NCI-H526 (cell line): ENCODE results near the gene SLC4A11.

Experiments used
- DNase-seq, 2 experiments: peaks; one replicate each; lab custom pipeline; 2025; lab: John Stamatoyannopoulos, UW

The SLC4A11 gene

DNA sequence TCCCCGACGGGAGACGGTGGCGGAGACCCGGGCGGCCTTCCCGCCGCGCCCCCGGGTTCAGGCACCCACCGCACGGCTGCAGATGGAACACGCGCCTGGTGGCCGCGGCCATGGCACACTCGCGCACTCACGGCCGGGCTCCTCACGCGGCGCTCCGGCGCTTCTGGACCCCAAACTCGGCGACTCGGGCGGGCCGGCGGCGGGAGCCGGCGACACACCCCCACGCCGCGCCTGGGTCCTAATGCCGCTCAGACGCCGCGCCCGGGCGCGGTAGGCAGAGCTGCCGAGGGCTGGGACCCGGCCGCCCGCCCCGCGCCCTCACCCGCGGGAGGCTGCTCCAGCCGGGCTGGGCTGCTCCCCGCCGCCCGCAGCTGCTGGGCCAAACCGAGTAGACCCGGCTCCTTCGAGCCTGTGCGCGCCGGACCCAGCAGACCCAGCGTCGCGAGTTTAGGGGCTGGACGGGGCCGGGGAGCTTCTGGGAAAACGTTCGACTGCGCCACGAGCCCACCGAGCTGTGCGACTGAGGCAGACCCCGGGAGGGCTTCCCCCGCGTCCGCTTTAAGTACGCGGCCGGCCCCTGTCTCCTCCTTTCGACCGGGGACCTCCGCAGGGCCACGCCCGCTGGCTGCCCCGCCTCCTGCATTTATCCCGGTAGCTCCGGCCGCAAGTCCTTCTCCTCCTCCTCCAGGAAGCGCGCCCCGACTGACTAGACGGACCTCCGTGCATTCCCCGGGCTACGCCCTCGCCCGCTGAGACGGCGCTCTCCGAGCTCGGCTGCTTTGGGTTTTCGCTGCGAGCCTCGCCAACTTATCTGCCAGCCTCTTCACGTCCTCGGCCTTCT lies at the start of gene SLC4A11:
SLC4A11 (minus strand) TSS at position 165 of the 841 bp plus-strand sequence; CDS start at position 112, 53 bp downstream.
- peak in 1 of 2 experiments; percentile 79 for DNase-seq

DNA sequence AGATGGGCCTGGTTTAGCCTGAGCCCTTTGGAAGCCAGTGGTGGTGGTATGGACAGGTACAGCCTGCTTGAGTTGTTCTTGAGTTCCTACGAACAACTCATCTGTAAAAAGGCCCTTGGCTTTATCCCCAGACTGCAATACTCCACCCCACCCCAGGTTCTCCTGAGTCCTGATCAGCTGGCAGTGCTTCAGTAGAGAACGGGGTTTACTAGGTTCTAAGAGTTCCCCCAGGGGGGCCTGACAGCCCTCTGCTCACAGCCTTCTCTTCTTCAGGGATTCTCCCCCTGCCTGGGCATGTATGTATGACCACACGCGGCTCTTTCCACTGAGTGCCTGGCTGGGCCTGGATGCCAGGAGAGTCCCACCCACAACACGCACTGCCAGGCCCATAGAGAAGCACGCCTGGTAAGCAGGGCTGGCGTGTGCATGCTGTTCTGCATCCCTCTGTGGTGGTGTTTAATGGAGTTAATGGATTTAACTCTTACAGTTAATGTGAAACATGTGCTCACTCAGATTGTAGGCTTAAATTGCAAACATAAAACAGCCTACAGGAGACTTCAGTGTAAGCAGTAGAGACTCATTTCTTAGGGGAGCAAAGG lies 44.3 kb upstream of the SLC4A11 start:
- DNase-seq, result no peak

DNA sequence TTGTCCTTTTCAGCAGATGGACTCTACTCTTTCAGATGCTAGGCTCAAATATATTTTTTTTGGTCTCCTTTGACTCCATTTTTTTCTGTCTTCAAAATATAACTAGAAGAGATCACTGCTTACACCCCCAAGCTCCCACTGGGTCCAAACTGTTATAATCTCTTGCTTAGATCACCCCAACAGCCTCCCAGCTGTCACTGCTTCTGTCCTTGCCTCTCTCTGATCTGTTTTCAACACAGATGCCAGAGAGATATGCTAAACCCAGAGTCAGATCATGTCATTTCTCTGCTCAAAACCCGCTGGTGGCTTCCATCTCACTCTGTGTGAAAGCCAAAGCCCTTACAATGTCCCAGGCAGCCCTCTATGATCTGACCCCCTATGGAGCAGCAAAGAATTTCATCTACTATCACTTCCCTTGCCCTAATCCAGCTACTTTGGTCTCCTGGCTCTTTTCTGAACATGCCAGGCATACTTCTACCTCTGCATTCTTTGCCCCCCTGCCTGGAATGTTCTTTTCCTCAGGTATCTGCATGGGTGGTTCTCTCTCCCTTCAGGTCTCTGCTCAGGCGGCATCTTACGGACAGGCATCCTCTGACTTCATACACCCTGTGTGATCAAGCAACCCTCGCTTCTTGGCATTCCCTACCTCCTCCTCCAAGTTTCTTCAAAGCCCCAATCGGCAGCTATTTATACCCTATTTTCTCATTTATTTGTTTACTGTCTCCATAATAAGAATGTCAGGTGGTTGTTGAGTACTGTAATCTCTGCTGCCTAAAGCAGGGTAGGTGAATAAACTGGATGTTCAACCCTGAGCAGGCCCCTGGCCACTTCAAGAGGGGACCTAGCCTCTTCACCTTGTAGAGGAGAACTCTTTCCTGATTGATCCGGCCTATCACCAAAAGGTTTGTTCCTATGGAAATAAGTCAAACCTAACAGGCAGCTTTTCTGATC lies 43.6 kb upstream of the SLC4A11 start:
- no peak for DNase-seq

DNA sequence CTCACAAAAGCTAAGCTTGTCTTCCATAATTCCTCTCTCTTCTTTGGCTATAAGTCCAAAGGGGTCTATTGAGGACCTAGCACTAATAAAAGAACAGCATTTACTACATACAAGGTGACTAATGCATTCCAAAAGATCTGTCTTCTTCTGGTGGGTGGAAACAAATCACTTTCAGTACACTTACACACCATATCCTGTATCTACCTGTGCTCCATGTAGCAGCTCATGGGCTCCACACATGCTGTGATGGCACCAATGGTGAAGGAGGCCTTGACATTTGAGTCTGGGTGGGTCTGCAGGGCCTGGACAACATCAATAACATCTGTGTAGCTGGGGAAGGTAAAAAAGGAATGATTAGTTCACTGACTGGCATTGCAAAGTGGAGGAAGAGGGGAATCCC lies 42.4 kb upstream of the SLC4A11 start:
- DNase-seq, result no peak

DNA sequence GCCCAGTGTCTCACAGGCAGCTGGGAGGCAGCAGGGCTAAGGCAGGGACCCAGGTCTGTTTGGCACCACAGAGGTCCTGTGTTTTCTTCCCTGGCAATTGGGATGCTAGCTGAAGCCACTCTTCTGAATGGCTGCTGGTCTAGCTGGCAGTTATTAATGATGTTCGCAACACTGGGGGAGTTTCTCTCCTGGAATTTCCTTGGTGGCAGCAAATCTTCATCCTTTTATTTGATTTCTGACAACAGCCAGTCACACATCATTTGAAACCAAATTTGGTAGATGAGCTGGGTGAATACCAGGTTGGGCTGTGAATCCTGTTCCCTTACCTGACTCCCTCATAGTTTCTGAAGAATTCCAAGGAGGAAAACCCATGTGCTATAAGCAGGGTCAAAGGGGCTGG lies 40.8 kb upstream of the SLC4A11 start:
- DNase-seq, result no peak

DNA sequence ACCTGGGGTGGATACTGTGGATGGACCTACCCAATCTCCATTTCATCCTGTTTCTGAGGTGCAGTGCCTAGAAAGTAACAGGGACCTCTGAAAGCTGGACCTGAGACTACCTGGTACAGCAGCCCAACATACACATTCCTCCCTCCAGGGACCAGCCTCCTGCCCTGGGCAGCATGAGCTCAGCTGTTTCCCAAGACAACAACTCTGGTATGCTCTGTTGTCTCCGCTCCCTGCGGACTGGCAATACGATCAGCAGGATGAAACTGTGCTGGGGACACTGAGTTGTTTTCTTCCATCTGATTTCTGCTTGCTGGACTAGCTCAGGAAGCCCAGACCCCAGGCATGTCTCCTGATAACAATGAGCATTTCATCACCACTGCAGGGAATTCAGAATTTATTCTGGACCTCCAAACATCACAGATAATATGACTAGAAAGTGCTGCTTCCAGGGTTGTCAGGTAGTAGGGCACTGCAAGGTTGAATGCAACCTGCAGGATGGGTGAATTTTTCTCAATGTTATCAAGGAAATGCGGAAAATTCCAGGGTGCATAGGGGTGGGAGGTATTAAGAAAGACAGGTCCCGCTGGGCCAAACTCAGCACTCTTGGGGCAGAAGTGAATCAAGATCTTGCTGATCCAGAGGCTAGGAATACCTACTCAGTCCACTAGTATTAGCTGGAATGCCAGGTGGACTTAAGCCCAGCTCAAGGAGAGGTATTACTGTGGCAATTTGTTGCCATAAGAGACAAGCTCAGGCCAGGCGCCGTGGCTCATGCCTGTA lies 38.9 kb upstream of the SLC4A11 start:
- DNase-seq, result no peak

DNA sequence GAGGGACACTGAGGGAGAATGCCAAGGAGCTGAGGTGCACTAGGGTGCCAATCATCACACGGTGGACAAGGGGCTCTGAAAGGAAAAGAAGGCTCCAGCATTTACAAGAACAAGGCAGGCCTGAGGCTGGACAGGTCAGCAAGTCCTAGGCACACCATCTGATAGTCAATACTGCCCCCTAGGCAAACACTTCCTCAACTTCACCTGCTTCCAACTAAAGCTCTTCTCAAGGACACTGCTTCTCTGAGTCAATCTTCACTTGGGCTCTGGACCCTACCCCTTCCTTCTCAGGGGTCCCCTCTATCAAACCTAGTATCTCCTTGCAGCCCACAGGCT lies 37.7 kb upstream of the SLC4A11 start:
- peak in 1 of 2 experiments; percentile 38 for DNase-seq

DNA sequence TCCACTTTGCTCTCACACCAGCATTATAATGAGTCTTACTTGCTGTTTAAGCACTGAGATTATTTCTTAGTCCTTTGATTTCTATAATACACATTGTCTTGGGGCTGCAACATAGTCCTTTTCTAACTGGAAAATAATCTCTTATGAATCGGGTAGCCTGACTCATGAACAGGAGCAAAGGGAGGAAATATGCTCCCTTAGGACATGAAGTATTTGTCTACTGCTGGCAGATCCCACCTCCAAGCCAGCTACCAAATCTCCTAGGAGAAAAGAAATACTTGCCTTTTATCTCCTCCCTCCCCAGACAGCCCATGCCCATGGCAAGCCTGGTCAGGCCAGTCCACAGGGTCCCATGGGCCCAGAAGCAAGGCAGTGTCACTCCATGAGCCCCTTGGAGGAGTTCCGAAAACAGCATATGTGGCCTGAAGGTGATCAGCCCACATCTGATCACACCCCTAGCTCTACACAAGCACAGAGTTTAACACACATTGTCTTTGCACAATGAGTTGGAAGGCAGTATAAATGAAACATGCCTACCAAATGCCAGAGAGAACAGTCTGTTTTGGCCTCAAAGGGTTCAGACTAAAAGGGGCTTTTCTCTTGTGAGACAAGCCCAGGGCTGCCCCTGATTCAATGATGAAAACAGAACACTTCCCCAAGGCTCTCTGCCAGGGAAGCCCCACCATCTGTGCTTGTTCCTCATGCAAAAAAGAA lies 37.1 kb upstream of the SLC4A11 start:
- DNase-seq, result no peak

DNA sequence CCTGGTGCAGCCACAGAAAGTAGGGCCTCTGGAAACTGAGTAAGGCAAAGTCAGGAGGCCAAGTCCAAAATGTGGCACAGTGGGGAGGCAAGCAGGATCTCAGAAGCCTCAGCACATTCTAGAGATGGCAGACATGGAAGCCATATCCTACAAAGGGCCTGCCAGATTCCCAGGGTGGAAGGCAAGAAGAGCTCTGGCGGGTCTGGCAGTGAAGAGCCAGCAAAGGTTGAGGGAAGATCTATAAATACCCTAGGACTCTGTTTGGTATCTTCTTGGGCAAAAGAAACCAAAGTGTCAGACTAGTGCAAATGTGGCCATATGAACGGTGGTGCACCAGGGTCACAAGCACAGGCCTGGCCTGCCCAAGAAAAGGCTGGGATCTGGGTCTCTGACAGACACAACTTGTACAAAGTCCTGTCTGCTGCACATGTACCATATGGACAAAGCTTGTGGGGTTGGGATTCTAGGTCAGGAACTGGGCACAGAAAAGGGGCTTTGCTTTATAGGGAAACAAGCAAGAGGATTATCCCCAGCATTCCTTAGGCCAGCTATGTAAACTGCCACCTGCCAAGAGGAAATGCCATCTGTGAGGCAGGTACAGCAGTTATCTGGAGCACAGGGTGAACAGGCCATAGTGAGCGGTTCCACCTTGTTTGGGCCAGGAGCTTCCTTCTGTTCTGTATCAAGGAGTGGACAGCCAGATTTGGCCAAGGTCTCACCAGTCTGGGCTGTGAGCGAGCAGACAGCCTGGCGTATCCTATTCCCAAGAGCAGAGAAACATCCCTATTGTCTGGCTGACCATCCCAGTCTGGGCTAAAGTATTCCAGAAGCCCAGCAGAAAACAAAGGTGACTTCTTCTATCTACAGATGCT lies 36.3 kb upstream of the SLC4A11 start:
- DNase-seq, result no peak

DNA sequence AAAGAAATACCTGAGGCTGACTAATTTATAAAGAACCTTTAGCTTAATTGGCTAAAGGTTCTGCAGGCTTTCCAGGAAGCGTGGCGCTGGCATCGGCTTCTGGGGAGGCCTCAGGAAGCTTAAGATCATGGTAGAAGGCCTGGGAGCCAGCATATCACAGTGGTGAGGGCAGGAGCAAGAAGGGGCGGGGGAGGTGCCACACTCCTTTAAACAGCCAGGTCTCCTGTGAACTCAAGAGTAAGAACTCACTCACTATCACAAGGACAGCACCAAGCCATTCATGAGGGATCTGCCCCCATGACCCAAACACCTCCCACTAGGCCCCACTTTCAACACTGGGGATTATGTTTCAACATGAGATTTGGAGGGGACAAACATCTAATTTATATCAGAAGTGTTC lies 34.4 kb upstream of the SLC4A11 start:
- DNase-seq, result no peak

DNA sequence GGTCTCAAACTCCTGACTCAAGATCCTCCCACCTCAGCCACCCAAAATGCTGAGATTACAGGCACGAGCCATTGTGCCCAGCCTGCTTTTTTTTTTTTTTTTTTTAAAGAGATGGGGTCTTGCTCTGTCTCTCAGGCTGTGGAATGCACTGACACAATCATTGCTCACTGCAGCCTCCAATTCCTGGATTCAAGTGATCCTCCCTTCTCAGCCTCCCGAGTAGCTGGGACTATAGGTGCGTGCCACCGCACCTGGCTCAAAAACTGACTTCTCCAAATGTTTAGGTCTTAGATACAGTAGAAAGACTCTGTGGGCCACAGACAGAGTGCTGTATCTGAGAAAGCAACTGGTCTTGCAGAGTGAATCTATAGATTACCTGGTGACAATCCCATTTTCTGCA lies 31.1 kb upstream of the SLC4A11 start:
- no peak for DNase-seq

DNA sequence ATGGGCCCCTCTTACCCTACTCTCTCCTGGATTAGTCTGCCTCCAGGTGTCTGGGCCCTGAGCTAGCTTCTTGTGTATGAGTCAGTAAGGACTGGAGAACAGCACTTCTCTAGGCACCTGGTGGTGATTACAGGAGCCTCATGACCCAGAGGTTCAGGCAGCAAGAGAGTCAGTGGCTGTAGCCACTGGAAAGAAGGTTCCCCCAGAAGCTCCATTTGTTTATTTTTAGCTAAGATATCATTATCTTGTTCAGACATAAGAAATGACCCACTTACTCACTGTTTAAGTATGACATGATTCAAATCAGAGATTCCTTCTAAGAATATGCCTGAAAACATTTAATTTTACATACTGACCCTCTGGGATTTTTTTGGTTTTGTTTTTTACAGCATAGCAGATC lies 23.6 kb upstream of the SLC4A11 start:
- no peak for DNase-seq

DNA sequence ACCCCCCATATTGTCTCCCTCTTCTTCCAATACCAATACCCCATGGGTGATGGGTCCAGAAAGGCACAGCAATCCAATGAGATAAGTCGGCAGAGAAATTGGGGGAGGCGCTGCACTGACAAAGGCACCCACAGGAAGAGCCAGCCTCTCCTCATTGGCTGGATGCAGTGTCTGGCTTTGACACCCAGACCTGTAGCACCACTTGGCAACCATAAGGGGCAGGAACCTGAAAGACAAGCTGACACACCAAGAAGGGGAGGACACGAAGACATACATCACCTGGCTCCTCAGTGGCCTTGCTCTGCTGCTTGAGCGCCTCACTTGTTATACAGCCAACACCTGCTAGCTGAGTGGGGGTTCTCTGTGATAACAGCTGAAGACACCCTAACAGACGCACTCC lies 19.4 kb upstream of the SLC4A11 start:
- DNase-seq, result no peak

DNA sequence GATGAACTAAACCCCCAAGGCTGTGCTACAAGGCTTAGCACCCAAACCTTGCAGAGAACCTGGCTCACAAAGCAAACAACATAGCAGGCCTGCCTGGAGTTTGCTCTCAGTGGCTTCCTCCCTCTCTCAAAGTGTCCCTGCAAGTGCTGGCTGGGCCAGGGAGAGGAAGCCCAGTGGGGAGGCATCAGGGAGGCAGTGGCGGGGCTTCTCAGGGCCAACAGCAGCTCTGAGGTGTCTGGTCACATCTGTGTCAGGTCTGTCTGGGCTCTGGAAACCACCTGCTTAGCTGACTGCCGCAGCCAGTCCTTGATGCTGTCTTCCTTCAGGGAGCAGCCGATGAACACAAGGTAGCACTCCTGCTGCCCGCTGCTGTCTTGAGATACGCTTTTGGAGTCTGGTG lies 16.7 kb upstream of the SLC4A11 start:
- DNase-seq, result no peak

DNA sequence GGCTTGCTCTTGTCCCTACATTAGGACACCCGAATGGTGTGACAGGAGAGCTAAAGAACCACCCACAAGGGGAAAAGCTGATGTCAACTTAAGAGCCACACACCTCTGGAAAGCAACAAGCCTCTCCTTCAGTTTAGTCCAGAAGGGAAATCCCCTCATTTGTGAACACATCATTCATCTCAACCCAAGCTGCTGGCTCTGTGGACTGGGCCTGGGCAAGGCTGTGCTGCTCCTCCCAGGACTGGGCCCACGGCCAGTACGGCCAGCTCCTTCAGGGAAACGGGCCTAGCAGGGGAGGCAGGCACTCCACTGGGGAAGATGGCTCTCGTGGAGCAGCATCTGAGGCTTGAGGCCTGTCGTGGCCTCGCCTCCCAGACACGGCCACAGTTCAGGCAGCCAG lies 12.8 kb upstream of the SLC4A11 start:
- no peak for DNase-seq

DNA sequence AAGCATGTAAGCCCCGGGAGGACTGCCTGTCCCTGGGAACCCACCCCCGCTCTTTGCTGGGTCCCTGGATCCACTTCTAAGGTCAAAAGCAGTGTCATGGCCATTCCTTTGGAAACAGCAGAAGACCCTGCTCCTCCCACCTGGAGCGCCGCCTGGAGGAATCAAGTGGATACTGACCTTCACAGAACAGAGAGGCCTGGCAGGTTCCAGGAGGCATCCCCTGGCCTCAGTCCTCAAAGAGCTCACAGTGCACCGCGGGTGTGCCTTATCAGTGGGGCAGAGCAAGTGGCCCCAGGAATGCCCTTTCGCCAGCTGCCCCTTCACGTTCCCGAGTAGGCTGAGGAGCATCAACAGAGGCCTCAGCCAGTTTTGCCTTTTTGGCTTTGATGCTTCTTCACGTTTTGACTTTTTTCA lies 11.1 kb upstream of the SLC4A11 start:
- peak; percentile 23 to 59 for DNase-seq

DNA sequence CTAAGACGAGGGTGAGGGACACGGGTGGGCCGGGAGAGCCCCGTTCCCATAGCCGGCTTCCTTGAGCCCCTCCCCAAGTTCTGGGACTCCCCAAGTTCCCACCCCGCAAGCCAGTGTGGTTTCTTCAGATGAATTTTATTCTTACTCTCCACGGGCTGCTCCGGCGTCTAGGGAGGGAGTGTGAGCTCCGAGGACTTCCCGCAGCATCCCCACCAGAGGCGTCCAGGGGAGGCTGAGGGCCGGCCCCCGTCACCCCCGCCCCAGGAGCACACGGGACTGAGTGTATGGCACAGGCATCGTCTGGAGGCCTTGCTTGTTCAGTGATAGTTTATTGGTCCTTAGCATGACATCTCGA lies 10.0 kb upstream of the SLC4A11 start:
- DNase-seq, result no peak

DNA sequence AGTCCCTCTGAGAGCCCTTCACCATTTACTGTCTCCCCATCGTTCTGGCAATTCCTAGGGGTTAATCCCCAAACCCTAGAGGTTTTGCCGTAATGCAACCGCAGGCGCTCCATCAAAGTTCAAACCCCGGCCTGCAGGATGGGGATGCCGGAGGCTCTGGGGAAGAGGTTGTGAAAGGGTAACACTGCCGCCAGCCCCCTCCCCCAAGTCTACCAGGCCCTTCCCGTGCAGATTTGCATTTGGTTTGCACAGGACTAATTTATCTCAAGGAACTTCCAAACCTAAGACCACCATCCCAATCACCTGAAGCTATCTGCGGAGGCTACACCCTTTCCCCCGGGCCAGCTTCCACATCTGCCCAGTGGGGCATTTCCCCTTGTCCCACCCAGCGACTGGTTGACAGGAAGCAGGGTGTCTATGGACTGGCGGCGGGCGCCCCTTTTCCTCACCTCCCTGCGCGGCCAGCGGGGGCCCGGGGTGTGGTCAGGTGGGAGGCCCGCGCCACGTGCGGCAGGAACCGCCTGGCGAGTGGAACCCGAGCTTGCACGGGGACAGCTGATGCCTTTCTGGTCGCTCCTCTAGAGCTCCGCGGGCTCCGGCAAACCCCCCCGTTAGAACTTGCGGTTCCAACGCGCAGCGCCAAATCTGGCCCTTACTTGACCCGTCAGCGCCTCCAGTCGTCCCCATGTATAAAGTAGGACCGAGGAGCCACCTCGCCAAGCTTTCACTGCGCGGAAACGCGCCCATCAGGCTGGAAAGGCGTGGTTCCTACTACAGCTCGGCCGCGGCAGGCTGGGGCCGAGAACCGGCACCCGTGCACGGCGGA lies 9.4 kb upstream of the SLC4A11 start:
- peak; percentile 19 to 70 for DNase-seq

DNA sequence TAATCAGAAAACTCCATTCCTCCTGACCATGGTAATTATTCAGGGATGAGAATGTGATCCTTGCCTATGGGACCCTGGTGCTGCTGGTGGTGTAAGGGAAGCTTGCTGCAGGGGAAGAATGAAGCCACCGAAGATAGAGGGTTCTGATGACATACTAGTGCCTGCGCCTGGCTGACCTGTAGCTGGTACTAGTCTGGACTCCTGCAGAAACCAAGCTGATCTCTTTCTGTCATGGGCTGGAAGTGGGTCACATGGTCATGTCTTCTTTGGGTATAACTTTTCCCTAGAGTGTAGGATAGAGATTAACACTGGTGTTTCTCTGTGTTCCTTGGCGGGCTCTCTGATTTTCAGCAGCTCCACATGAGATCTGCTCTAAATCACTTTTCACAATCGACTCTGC lies 8.6 kb upstream of the SLC4A11 start:
- DNase-seq, result peak in 1 of 2 experiments; percentile 38
